IPS-20b (cell line): ENCODE results near the gene SLC4A2.
A peak's percentile ranks its signal among the peaks of the same experiment; 100 is the strongest.

Experiments used
- H3K27ac ChIP-seq: one replicate; pipeline ENCODE4 v1.5.1; 2013; ENCODE audit warnings: low read length
- H3K27me3 ChIP-seq: 2 replicates; pipeline ENCODE4 v1.6.1; 2013; ENCODE audit warnings: mild to moderate bottlenecking, low read length, inconsistent platforms; ENCODE audit not compliant: insufficient read depth
- H3K36me3 ChIP-seq: 2 replicates; pipeline ENCODE4 v1.6.1; 2013; ENCODE audit warnings: low read depth, mild to moderate bottlenecking, inconsistent platforms, low read length, moderate library complexity; ENCODE audit not compliant: insufficient read depth
- H3K4me1 ChIP-seq: 2 replicates; pipeline ENCODE4 v1.6.1; 2013; ENCODE audit warnings: mild to moderate bottlenecking, control low read depth, inconsistent platforms, low read length, moderate library complexity; ENCODE audit not compliant: insufficient read depth
- H3K4me3 ChIP-seq: 2 replicates; pipeline ENCODE4 v1.5.1; 2013; ENCODE audit warnings: mild to moderate bottlenecking, low read length, inconsistent platforms
- H3K9ac ChIP-seq: 2 replicates; pipeline ENCODE4 v1.6.1; 2013; ENCODE audit warnings: low read depth, mild to moderate bottlenecking, inconsistent platforms, low read length, moderate library complexity
- H3K9me3 ChIP-seq: 2 replicates; pipeline ENCODE4 v1.6.1; 2013; ENCODE audit warnings: mild to moderate bottlenecking, low read depth, low read length, inconsistent platforms; ENCODE audit not compliant: insufficient read depth

Gene SLC4A2

GRCh38 chr7:151061213-151062110, 2.1 kb downstream of the SLC4A2 start:
- Histone ChIP-seq H3K27ac (no peak overlapping the region), H3K4me3 (peak overlapping the region; percentile 94), H3K9me3 (no peaks in the 10 kb centered on the region), H3K36me3 (peaks cover 20% of the 10 kb centered on the region), H3K27me3 (peaks cover 26% of the 10 kb centered on the region), H3K4me1 (peaks cover 28% of the 10 kb centered on the region), H3K9ac (peak overlapping the region; percentile 20; the same call in 1 of the 2 replicates)

GRCh38 chr7:151062111-151062398, 2.7 kb downstream of the SLC4A2 start:
- peak overlapping the region; percentile 94 for H3K4me3 ChIP-seq
- peak overlapping the region; percentile 20; the same call in 1 of the 2 replicates for H3K9ac ChIP-seq
- no peak overlapping the region for H3K27ac ChIP-seq
- H3K9me3 ChIP-seq = no peaks in the 10 kb centered on the region
- peaks cover 20% of the 10 kb centered on the region for H3K27me3 ChIP-seq
- peaks cover 28% of the 10 kb centered on the region for H3K4me1 ChIP-seq
- H3K36me3 ChIP-seq = peaks cover 26% of the 10 kb centered on the region

DNA sequence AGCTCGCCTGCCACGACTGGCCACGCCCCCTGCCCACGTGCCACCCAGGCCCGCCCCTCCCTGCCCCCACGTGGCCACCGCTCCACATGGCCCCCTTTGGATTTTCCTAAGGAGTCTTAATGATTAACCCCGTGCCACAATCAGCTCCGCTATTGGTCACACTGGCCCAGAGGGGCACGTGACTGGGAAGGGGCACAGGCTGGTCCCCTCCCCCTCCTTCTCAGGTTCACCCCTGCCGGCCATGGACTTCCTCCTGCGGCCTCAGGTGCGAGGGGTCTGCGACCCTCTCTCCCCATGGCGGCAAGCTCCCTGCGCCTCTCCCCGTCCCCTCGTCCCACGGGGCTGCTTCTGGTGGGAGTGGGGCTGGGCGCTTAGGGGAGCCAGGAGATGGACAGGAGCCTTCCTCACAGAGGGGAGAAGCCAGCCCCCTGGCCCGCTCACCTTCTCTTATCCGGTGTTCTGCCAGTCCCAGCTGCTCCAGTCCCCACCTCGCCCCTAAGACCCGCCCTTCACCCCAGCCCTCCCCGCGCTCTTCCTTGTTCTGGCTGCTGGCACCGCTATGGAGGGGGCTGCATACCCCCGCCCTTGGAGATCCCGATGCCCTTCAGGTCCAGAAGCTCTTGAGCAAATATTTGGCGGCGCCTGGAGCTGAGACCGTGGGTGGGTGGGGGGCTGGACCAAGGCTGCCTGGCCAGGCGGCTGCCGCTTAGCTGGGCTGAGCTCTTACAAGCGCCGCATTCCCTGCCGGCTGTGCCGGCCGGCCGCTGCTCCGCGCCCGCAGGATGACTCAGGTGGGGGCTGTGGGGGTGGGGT, 3.2 kb downstream of the SLC4A2 start:
- Histone ChIP-seq H3K9me3 (no peaks in the 10 kb centered on the region), H3K9ac (peak overlapping the region; percentile 79; the same call in 1 of the 2 replicates), H3K4me1 (peaks cover 32% of the 10 kb centered on the region), H3K27me3 (peaks cover 17% of the 10 kb centered on the region; the same call in 1 of the 2 replicates), H3K27ac (peak overlapping the region; percentile 72), H3K36me3 (peaks cover 31% of the 10 kb centered on the region), H3K4me3 (peak overlapping the region; percentile 73)

DNA sequence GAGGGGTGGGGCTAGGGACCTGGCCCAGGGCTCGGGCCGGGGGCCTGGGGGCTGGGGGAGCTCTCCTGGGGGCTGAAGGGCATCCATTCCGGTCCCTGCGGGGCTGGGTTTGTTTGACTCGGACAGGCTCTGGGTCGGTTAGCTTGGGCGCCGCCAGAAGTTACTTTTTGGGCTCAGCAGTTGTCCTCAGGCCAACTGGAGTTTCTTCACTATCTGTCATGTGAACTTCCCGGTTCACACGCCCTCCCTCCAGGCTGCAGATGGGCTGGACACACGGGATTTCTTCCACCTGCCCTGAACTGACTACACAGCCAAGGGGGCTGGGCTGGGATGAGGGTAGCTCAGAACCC, 3.8 kb downstream of the SLC4A2 start:
- H3K36me3 ChIP-seq = peaks cover 37% of the 10 kb centered on the region
- peak overlapping the region; percentile 73 for H3K4me3 ChIP-seq
- H3K9ac ChIP-seq = peak overlapping the region; percentile 53; the same call in 1 of the 2 replicates
- peaks cover 37% of the 10 kb centered on the region for H3K4me1 ChIP-seq
- peaks cover 17% of the 10 kb centered on the region; the same call in 1 of the 2 replicates for H3K27me3 ChIP-seq
- H3K9me3 ChIP-seq = no peaks in the 10 kb centered on the region
- H3K27ac ChIP-seq = no peak overlapping the region

GRCh38 chr7:151064454-151064853, 5.1 kb downstream of the SLC4A2 start:
- Histone ChIP-seq H3K4me1 (peaks cover 28% of the 10 kb centered on the region), H3K27ac (no peak overlapping the region), H3K4me3 (no peak overlapping the region), H3K9me3 (no peaks in the 10 kb centered on the region), H3K9ac (no peak overlapping the region), H3K36me3 (peaks cover 45% of the 10 kb centered on the region), H3K27me3 (peaks cover 10% of the 10 kb centered on the region; the same call in 1 of the 2 replicates)

DNA sequence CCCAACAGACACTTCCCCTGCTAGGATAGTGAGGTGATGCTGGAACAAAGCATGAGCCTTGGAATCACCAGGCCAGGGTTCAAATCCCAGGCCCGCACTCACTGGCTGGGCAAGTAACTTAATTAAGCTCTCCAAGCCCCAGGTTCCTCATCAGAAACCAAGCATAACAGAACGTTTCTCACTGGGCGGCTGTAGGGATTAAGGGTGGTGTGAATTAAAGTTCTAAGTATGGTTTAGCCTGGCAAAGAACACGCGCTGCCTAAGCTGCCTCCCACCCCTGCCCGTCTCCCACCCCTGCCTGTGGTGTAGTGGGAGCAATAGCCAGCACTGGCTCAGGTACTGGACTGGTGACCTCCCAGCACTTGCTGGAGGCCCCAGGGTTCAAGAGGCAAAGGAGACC, 5.6 kb downstream of the SLC4A2 start:
- peaks cover 51% of the 10 kb centered on the region for H3K36me3 ChIP-seq
- no peak overlapping the region for H3K9ac ChIP-seq
- H3K27me3 ChIP-seq = peaks cover 10% of the 10 kb centered on the region; the same call in 1 of the 2 replicates
- no peak overlapping the region for H3K27ac ChIP-seq
- H3K4me1 ChIP-seq = peaks cover 28% of the 10 kb centered on the region
- H3K9me3 ChIP-seq = no peaks in the 10 kb centered on the region
- no peak overlapping the region for H3K4me3 ChIP-seq

GRCh38 chr7:151065516-151065915, 6.1 kb downstream of the SLC4A2 start:
- peaks cover 28% of the 10 kb centered on the region for H3K4me1 ChIP-seq

GRCh38 chr7:151066273-151066974, 7.0 kb downstream of the SLC4A2 start:
- Histone ChIP-seq H3K36me3 (peaks cover 64% of the 10 kb centered on the region), H3K27me3 (no peaks in the 10 kb centered on the region; the same call in 1 of the 2 replicates), H3K4me3 (no peak overlapping the region), H3K4me1 (peaks cover 19% of the 10 kb centered on the region), H3K27ac (no peak overlapping the region), H3K9me3 (no peaks in the 10 kb centered on the region), H3K9ac (no peak overlapping the region)

More at GRCh38 chr7:151065516-151065915, 6.1 kb downstream of the SLC4A2 start:
- Histone ChIP-seq H3K36me3 (peaks cover 56% of the 10 kb centered on the region), H3K9ac (no peak overlapping the region), H3K4me3 (no peak overlapping the region), H3K27ac (no peak overlapping the region), H3K27me3 (peaks cover 6% of the 10 kb centered on the region; the same call in 1 of the 2 replicates), H3K9me3 (no peaks in the 10 kb centered on the region)

DNA sequence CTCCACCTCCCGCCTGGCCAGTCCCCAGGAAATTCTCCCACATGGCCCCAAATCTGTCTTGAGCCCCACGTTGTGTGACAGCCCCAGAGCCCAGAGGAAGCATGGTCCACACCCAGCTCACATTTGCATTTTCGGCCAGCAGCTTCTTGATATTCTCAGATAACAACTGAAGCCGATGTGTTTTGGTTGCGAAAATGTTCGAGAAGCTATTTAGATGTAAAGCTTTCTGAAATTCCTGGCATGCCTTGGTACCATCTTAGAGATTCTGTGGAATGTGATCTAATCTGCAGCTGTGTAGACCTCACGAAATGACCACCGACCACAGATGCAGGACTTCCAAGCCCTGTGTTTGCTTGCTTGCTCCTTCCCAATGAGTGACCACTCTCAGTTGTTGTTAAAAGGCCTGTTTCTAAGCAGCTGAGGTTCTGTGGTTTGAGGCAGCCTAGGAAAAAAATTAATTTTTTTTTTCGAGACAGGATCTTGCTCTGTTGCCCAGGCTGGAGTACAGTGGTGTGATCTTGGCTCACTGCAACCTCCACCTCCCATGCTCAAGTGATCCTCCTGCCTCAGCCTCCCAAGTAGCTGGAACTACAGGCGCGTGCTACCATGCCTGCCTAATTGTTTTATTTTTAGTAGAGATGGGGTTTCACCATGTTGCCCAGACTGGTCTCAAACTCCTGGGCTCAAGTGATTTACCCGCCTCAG, 8.8 kb downstream of the SLC4A2 start:
- peaks cover 76% of the 10 kb centered on the region for H3K36me3 ChIP-seq

DNA sequence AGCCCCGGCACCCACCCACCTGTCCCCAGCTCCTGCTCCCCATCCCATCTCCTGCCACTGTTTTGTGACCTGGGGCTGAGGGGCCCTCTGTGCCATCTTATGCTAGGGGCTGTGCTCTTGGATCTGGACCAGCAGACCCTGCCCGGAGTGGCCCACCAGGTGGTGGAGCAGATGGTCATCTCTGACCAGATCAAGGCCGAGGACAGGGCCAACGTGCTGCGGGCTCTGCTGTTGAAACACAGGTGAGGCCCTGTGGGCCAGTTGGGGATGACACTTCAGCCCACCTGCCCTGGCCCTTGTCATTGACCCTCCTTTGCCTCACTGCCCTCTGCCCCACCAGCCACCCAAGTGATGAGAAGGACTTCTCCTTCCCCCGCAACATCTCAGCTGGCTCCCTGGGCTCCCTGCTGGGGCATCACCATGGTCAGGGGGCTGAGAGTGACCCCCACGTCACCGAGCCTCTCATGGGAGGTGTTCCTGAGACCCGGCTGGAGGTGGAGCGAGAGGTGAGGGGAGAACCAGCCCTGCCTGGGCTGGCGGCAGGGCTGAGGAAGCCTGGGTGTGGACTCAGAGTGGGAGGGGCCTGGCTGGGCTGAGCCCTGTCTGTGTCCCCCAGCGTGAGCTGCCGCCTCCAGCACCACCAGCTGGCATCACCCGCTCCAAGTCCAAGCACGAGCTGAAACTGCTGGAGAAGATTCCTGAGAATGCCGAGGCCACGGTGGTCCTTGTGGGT, 10.6 kb downstream of the SLC4A2 start:
- no peak overlapping the region for H3K27ac ChIP-seq
- no peaks in the 10 kb centered on the region for H3K27me3 ChIP-seq
- H3K9me3 ChIP-seq = no peaks in the 10 kb centered on the region
- H3K9ac ChIP-seq = no peak overlapping the region
- peaks cover 9% of the 10 kb centered on the region for H3K4me1 ChIP-seq
- H3K36me3 ChIP-seq = peaks cover 86% of the 10 kb centered on the region
- no peak overlapping the region for H3K4me3 ChIP-seq

More for the DNA sequence above, 8.8 kb downstream of the SLC4A2 start:
- H3K9ac ChIP-seq = peak overlapping the region; percentile 45; the same call in 1 of the 2 replicates
- H3K27ac ChIP-seq = no peak overlapping the region
- no peaks in the 10 kb centered on the region for H3K9me3 ChIP-seq
- H3K27me3 ChIP-seq = no peaks in the 10 kb centered on the region
- H3K4me1 ChIP-seq = peaks cover 12% of the 10 kb centered on the region
- no peak overlapping the region for H3K4me3 ChIP-seq
